Posterior vena cava (tissue), 2 donors: ENCODE data around the gene PRDM16. TPM values are rescaled to one million over a fixed set of nuclear protein-coding genes. Genes with fewer than 3 reads are reported as not detected.

Experiments used
- DNase-seq: peaks from one replicate; pipeline ENCODE4 v3.0.0-alpha.2; 2020; ENCODE audit warnings: low spot score
- intact Hi-C, 2 donors: fragments of 100-400 bp; cut with DNase I; formaldehyde crosslinking; loops; one replicate each; pipeline versions ENCODE4 v1.14.1 to v1.14.2; 2022 to 2023
- total RNA-seq, 2 donors: library from RNA; stranded (reverse); fragmentation: NEBNext Ultra II Directional; extraction: Animal tissue kit (Norgen Biotek cat#: 25700); gene quantifications; one replicate each; pipeline ENCODE4 v1.2.1, GENCODE V29; 2021
- donor health status: DM: yes; HTN: yes; CAD: no.
- donor health status: DM: yes; HTN: yes; CAD: no.

The PRDM16 gene
- total RNA-seq, 2 donors from 2014 or later: 15.8 to 21.1 TPM

DNA sequence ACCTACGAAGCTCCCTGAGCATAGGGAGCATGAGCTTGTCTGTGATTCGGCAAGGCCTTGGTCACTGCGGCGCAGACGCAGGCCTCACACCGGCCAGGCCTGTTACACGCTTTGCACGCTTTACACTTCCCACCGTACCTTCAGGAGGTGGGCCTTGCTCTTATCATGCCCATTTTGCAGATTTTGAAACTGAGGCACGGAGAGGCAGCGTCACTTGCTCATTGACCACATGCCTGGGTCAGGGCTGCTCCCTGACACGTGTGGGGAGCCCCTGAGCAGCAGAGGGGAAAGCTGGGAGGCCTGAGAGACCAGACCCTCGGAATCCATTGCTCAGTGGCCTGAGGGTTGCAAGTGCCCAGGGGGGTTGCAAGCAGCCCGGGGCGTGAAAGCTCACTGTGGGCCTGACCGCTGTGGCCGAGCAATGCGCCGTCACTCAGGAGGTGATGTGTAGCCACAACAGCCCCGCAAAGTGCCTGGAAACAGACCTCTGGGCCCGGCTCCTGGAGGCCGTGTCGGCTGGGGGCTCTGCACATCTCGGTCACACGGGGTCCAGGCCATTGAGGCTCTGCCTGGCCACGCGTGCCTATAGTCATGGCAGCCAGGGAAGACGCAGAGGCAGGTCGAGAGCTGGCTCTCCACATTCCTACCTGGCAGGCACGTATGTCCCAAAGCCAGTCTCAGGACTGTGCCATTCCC, 392.4 kb downstream of the PRDM16 start:
- no peak for DNase-seq
- intact Hi-C loops: no loop called here

DNA sequence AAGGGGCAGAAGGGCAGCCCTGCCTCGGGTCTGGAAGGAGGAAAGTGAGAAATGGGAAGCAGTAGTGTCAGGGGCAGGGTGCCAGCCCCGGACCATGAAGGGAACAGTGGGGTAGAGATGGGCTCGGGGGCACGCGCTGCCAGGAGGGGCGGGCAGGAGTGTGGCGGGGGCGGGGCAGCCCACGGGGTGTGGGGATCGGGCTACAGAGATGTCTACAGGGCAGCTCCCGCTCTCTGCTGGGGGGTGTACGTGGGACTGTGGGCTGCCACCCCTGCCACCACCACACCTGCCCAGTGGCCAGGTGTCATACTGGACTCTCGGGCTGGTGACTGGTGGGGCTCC, 392.9 kb downstream of the PRDM16 start:
- DNase-seq: no peak

DNA sequence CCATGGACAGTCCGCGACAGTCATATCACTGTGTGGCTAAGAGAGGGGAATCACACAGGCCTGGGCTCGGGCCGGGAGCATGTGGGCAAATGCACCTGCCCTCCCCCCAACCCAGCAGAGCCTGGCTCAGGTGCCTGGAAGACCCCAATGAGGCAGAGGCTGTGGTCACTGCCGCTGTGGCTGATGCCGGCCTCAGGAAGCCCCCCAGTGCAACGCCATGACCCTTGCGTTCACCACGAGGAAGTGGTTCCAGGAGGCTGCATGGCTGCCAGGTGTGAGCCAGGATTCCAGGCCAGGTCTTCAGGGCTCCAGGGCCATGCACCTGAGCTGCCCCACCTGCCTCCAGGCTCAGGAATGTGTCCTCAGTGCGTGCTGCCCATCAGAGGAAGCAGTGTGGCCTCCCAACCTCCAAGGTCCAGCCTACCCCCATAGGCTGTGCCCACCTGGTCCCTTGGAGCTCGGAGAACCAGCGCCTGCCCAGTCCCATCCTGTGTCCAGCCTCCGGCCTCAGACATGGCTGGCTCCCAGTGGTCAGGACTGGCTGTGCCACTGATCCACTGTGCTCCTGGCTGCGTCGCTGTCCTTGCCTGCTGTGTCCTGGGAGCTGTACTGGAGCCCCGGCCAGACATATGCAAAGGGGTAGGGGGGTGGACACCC, 393.5 kb downstream of the PRDM16 start:
- intact Hi-C loops: no loop called here
- peak; percentile 77 for DNase-seq

More for the DNA sequence above, 392.9 kb downstream of the PRDM16 start:
- intact Hi-C loops: no loop called here

DNA sequence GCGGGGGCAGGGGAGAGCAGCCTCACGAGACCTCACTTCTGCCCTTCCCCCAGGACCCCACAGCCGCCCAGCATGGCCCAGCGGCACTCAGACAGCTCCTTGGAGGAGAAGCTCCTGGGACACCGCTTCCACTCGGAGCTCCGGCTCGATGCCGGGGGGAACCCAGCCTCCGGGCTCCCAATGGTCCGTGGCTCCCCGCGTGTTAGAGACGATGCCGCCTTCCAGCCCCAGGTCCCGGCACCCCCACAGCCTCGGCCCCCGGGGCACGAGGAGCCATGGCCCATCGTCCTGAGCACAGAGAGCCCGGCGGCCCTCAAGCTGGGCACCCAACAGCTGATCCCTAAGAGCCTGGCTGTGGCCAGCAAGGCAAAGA, 394.0 kb downstream of the PRDM16 start:
- DNase-seq: peak; percentile 71
- intact Hi-C loops: no loop called here

DNA sequence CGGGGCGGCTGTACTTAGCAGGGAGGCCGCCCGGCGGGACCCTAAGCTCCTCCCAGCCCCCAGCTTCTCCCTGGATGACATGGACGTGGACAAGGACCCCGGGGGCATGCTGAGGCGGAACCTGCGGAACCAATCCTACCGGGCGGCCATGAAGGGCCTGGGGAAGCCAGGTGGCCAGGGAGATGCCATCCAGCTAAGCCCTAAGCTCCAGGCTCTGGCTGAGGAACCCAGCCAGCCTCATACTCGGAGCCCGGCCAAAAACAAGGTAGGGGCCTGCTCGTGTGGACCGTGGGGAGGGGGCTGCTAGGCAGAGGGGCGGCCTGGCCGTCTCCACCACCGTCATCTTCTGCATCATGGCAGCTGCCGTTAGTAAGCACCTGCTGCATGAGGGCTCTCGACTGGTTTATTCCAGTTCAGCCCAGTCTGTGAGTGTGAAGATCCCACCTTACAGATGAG, 394.4 kb downstream of the PRDM16 start:
- DNase-seq: peak; percentile 78
- intact Hi-C loops: no loop called here

DNA sequence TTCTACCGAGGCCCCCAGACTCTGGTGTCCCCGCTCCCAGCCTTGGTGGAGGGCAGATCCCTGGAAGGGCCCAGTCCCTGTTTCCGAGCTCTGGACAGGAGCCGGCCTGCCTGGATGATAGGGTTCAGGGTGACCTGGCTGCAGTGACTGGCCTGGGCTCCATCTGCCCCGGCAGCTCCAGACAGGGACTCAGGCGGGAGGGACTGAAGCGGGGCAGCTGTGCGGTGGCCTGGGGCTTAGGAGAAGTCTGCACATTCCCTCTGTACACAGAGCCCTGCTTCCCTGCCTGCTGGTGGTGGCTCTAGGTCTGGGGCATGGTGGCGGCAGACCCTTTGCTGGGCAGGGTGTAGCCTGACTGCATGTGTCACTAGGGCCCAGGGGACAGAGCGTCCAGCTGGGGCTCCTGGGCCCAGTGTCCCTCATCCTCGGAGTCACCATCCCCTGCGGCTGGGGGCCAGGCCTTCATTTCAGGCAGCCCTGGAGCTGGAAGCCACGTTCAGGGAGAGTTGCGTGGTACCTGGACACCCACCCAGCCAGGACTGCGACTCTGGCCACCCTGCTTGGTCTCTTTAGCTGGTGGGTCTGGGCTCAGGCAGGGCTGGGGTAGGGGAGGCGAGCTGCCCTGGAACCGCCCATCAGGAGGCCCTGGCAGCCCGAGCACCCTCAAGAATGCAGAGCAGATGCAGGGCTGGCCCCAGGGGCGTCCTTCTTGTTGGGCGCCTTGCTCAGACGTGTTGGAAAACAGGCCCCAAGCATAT, 395.1 kb downstream of the PRDM16 start:
- intact Hi-C loops: no loop called here
- DNase-seq: peak; percentile 77

DNA sequence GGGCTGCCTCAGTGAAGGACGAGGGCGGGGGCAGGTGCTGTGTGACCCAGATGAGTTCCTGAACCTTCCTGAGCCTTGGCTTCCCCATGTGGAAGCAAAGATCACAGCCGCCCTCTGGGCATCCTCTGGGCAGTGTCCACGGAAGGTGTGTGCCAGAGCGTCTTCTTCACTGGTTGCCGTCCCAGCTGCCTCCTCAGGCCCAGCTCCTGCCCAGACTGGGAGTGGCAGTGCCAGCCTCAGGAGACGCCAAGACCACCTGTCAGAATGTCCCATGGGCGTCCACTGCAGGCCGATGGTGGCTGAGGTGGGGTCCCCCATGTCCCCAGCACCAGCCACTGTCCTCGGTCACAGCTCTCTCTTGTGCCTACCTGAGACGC, 395.6 kb downstream of the PRDM16 start:
- intact Hi-C loops: no loop called here
- no peak for DNase-seq

DNA sequence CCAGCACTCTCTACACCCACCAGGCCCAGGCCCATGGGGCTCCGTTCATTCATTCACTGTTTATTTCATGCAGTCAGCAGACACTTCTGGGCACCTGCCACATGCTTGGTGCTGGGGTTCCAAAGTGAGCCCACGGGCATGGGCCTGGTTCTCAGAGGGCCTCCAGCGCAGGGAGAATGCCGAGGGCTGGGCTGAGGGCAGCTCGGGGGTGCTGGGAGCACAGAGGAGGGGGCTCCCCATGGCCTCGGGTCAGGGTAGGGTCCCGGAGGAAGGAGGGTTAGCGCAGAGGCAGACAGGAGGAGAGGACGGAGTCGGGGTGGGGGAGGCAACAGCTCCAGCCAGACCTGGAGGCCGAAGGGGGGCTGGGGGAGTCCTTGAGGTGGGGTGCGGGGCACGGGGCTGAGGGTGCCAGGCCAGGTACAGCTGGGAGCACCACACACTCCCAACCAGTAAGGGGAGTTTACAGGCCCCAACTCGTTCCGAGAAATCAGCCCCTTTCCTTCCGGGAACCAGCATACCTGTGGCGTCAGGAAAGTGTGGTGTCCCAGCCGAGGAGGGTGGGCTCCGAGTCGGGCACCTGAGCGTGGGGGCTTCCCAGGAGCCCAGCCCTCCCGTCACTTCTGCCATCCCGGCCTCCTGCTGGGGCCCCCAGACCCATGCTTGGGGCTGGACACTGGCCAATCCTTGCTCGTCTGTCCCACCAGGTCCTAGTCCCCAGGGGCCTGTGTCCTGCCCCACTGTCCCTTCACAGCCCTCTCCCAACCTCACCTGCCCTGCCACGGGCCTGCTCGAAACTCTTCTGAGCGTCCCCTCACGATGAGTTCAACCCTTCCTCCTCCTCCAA, 396.3 kb downstream of the PRDM16 start:
- intact Hi-C loops: no loop called here
- peak; percentile 76 for DNase-seq

DNA sequence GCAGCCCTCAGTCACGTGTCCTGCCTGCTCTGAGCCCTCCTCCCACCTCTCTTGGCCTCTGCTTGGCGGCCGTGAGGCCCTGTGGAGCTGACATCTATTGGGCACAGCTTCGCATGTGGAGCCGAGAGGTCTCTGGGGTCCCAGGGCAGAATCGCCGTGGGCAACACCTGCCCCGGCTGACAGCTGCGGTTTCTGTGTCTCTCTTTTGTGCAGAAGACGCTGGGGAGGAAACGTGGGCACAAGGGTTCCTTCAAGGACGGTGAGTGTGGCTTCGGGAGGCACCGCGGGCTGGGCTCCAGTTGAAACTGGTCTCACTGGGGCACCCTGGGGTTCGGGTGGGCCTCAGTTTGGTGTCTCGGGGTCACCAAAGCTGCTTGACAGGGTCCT, 396.9 kb downstream of the PRDM16 start:
- intact Hi-C loops: no loop called here
- no peak for DNase-seq

DNA sequence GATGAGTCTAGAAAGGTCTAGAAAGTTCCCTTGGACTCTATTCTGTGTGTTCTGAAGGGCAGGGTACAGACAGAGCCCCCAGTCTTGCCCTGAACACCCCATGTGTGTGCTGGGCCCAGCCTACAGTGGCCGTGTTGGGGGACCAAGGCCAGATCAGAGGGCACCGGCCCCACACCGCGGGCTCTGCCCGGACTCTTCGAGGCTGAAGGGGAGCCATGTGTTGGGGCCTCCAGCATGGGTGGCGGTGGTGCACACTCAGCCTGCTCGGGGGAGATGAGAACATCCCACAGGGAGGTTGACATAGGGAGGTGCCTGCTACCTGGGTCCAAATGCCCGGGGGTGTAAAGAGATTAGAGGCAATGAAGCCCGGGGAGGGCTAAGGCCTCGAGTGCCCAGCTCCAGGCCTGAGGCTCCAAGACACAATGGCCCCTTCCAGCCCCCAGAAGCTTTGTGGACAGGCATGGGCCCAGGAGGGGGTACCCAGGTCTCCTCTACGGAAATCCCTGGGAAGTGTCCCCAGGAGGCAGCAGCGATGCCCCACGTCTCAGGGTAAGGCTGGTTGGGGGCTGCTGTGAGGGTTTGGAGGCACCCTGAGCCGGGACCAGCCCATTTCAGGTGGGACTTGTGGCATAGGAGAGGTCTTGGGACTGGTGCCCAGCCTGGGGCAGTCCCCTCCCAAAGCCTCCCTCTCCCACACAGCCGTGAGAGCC, 397.5 kb downstream of the PRDM16 start:
- intact Hi-C loops: no loop called here
- peak; percentile 73 for DNase-seq

DNA sequence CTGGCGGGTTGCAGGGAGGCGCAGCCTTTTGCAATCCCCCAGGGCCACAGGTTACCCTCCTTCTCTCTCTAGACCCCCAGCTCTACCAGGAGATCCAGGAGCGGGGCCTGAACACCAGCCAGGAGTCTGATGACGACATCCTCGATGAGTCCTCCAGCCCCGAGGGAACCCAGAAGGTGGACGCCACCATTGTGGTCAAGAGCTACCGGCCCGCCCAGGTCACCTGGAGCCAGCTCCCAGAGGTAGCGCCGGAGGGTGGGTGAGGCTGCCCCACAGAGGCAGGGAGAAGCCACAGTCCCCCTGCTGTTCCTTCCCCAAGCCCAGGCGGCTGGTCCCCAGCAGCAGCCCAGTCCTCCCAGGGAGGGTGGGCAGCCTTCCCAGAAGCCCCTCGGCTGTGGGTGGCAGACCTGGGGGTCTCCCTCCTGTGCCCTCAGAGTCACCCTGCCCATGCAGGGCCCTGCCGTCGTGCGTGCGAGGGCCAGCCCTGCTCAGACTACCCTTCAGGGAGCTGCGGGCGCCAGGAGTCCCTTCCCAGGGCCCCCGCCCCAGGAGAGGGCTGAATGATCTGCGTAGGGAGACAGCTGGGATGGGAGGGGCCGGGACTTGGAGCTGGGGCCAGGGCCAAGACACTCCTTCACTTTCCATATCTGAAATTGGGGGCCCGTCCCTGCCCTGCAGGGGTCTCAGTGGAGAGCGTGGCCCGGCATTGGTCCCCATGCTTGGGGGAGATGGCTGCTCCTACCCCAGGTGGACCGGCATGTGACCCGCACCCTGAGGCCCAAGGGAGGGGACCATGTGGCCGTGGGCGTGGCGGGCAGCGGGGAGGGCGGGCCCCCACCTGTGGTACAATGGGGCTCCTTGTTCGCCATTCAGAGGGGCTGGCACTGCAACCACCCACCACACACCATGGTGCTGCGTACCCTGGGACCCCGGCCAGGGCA, 398.4 kb downstream of the PRDM16 start:
- intact Hi-C loops: no loop called here
- DNase-seq: peak; percentile 69

DNA sequence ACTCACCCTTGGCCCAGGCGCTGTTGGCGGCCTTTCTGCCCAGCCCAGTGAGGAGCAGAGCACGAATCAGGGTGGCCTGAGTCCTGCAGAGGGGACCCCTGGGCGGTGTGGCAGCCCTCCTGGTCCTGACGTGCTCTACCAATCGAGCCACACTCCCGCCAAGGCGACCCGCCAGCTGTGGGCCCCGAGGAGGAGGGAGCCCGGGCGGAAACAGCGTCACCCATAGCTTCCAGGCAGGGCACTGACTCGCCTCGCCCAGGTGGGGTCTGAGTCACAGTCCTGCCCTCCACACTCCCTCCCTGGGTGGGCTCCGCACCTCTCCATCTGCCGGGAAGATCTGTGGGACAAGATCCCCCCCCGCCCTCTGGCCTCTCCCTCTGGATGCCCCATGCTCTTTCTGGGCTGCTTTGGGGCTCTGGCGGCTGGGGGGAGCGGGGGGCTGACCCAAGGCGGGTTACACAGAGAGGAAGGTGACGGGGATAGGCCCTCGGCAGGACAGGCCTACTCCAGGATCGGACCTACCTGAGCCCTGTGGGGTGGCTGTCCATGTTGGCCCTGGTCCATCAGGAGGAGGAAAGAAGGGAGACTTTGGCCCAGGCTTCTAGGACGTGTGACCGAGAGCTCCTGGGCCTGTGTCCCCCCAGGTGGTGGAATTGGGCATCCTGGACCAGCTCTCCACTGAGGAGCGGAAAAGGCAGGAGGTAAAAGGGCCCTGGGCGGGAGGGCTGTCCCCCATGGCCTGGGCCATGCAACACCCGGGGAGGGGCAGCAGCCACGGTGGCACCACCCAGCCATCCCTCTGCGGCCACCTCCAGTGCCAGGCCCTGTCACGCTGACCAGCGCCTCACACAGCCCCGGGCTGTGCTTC, 399.5 kb downstream of the PRDM16 start:
- intact Hi-C loops: no loop called here
- peak; percentile 78 for DNase-seq

DNA sequence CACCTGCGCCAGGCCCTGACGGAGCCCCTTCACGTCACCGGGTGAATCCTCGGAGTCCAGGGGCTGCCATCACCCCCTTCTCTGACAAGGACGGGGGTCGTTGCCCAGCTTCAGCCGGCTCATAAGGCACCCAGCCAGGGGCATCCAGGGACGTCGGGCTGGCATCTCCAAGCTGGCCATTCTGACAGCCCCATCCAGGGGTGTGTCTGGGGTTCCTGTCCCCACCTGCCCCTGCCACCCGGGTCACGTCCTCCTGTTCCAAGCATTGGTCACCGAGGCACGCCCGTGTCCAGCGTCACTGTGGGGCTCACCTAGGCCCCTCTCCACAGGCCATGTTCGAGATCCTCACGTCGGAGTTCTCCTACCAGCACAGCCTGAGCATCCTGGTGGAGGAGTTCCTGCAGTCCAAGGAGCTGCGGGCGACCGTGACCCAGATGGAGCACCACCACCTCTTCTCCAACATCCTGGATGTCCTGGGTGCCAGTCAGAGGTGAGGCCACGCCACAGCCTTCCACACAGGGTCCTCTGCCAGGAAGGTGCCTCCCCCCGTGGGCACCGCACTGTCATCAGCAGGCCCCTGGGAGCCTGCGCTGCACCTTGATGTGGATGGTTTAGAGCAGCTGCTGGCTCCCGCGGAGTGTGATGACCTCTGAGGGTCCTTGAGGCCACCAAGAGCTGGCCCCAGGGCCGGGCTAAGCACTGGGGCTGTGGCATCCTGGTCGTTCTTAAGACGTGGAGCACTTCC, 400.3 kb downstream of the PRDM16 start:
- intact Hi-C loops: no loop called here

DNA sequence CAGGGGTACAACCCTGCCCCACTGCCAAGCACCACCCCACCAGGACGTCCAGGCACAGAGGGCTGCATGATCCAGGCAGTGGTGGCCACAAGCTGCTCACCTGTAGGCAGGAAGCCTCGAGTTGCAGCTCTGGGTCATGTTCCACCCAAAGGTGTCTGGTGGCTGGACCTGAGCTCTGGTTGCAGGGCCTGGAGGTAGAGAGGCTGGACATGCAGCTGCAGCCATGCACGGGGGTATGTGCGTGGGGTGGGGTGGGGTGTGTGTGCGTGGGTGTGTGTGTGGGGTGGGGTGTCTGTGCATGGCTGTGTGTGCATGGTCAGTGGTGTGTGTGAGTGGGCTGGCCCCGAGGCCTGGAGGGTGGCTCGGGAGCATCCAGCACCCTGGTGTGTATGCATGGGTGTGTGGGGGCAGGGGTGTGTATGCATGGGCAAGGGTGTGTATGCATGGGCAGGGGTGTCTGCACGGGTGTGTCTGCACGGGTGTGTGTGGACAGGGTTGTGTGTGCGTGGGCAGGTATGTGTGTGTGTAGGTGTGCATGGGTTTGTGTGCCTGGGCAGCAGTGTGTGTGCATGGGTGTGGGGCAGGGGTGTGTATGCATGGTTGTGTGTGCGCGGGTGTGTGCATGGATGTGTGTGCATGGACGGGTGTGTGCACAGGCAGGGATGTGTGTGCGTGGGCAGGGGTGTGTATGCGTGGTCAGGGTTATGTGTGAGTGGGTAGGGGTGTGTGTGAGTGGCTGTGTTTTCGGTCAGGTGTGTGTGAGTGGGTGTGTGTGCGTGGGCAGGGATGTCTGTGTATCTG, 401.0 kb downstream of the PRDM16 start:
- intact Hi-C loops: no loop called here
- no peak for DNase-seq

More for the DNA sequence above, 400.3 kb downstream of the PRDM16 start:
- DNase-seq: peak; percentile 76

DNA sequence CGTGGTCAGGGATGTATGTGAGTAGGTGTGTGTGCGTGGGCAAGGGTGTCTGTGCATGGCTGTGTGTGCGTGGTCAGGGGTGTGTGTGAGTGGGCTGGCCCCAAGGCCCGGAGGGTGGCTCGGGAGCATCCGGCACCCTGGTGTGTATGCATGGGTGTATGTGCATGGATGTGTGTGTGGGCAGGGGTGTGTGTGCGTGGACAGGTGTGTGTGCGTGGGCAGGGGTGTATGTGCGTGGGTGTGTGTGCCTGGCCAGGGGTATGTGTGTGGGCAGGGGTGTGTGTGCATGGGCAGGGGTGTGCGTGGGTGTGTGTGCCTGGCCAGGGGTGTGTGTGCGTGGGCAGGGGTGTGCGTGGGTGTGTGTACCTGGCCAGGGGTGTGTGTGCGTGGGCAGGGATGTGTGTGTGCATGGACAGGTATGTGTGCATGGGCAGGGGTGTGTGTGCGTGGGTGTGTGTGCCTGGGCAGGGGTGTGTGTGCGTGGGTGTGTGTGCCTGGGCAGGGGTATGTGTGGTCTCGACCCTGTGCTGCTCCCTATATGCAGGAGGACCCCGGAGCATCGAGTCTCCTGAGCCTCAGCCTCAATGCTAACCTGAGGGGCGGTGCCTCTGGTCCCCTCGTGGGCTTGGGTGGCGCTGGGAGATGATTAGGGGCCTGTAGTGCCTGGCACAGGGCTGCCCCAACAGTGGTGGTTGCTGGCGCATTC, 401.8 kb downstream of the PRDM16 start:
- DNase-seq: peak; percentile 79
- intact Hi-C loops: no loop called here
